HG03139 (cell line): ENCODE measurements around the gene LHFPL5.

Source experiments
- ATAC-seq: cut with Tn5 transposase; IDR thresholded peaks from one replicate; pipeline ENCODE4 v1.9.1; 2021; ENCODE audit not compliant: unreplicated experiment

LHFPL5 gene

DNA sequence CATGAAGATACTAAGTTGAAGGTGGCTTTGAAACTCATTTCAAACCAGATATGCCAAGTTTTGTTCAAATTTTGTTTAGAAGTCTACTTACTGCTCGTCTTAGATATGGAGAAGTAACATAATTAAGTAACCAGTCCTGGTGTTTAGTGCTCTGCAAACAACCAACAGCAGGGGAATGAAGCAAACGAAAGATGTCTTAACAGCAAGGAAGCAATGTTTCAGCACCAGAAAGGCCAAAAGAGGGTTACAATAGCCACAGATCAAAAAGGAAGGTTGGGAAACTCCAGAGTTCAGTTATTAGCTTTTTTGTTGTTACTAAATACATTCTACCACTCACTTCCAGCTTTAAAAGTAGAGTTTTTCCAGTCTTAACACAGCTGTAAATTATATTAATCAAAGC lies 45.1 kb downstream of the LHFPL5 start:
- no peak for ATAC-seq

DNA sequence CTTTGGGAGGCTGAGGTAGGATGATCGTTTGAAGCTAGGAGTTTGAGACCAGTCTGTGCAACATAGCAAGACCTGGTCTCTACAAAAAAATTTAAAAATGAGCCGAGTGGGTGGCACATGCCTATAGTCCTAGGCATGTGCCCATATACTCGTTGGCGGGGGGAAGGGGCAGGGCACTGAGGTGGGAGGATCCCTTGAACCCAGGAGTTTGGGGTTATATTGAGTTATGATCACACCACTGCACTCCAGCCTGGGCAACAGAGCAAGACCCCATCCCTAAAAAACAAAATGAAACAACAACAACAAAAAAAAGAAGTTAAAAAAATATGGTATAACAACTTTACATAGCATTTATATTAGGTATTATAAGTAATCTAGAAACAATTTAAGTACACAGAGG lies 47.8 kb downstream of the LHFPL5 start:
- ATAC-seq = no peak

DNA sequence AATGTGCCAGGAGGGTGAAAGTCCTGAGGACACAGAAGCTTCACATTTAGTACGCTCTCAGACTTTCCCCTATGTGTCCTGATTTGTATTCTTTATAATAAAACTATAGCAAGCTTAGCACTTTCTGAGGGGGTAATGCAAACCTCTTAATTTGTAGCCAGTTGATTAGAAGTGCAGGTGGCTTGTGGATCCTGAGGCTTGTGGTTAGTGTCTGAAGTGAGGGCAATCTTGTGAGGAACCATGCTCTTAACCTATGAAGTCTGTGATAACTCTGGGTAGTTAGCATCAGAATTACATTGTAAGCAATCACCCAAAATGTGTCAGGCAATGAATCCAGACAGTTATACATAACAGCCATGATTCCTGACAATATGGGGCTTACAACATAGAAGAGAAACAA lies 51.1 kb downstream of the LHFPL5 start:
- no peak for ATAC-seq

DNA sequence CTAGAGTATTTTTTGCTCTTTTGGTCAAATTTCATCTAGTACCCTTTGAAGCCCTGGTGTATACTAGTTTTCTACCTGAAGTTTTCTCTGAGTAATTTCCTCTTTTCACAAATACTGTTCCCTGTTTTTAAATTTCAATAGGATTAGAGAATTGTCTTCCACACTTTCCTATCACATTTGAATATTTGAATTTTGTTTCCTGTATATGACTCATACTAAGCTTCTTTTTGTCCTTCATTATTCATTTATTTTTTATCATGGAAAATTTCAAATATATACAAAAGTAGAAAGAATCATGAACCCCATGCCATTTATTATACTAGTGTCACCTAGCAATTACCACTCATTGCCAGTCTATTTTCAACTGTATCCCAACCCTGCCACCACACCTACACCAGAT lies 52.7 kb downstream of the LHFPL5 start:
- ATAC-seq = no peak

DNA sequence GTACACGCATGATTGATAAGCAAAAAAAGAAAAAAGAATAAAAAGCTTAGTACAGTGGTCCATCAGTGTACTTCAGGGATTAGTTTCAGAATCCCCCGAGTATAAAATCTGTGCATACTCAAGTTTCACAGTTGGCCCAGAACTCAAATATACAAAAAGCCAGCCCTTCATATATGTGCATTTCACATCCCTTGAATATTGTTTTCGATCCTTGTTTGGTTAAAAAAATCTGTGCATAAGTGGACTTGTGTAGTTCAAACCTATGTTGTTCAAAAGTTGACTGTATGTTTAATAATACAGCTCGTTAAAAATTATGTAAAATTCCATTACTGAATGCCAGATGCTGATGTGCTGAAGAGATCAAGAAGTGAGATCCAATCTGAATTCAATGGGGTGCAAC lies 54.2 kb downstream of the LHFPL5 start:
- no peak for ATAC-seq
